HK-2 (cell line): ENCODE results near the gene WDR73.
"Not testable (repeated sequence)": the region's sequence is repeated elsewhere in the genome, so short reads cannot be mapped to it uniquely, and the experiment has no call there.

ENCODE experiments used
- DNase-seq: peaks from one replicate; pipeline ENCODE4 v3.0.0-alpha.2; 2018; ENCODE audit not compliant: unreplicated experiment

Gene WDR73

GRCh38 chr15:84653910-84654688 lies at the start of gene WDR73:
Gene WDR73, minus strand, starts transcription at chr15:84654283. Its CDS starts 9 bp downstream, at chr15:84654274.
- peak; percentile 91 for DNase-seq

GRCh38 chr15:84703808-84704207 lies 49.7 kb upstream of the WDR73 start:
- no peak for DNase-seq

GRCh38 chr15:84702961-84703482 lies 48.9 kb upstream of the WDR73 start:
- DNase-seq: no peak

- DNase-seq: no peak
Measured at GRCh38 chr15:84699538-84700191, 45.6 kb upstream of the WDR73 start.

GRCh38 chr15:84697236-84697990 lies 43.3 kb upstream of the WDR73 start:
- no peak for DNase-seq

GRCh38 chr15:84696757-84697156 lies 42.7 kb upstream of the WDR73 start:
- DNase-seq: no peak

GRCh38 chr15:84690342-84690741 lies 36.3 kb upstream of the WDR73 start:
- no peak for DNase-seq

- DNase-seq: no peak
Measured at GRCh38 chr15:84689858-84690257, 35.8 kb upstream of the WDR73 start.

- not testable (repeated sequence) for DNase-seq
Measured at GRCh38 chr15:84686446-84686845, 32.4 kb upstream of the WDR73 start.

- peak; percentile 46 for DNase-seq
Measured at GRCh38 chr15:84685304-84685703, 31.2 kb upstream of the WDR73 start.

- DNase-seq: no peak
Measured at GRCh38 chr15:84684092-84684491, 30.0 kb upstream of the WDR73 start.

- DNase-seq: peak; percentile 39
Measured at GRCh38 chr15:84681831-84682230, 27.7 kb upstream of the WDR73 start.

GRCh38 chr15:84671211-84671610 lies 17.1 kb upstream of the WDR73 start:
- no peak for DNase-seq

- DNase-seq: no peak
Measured at GRCh38 chr15:84669726-84670125, 15.6 kb upstream of the WDR73 start.

- no peak for DNase-seq
Measured at GRCh38 chr15:84668221-84668982, 14.3 kb upstream of the WDR73 start.

GRCh38 chr15:84666373-84666772 lies 12.3 kb upstream of the WDR73 start:
- DNase-seq: no peak

GRCh38 chr15:84661001-84661400 lies 6.9 kb upstream of the WDR73 start:
- DNase-seq: no peak

- DNase-seq: no peak
Measured at GRCh38 chr15:84659904-84660781, 6.1 kb upstream of the WDR73 start.

- DNase-seq: no peak
Measured at GRCh38 chr15:84658788-84659411, 4.8 kb upstream of the WDR73 start.
